K562 (cell line): ENCODE measurements around the gene HIVEP1. TPM values are rescaled to one million over a fixed set of nuclear protein-coding genes. Genes with fewer than 3 reads are reported as not detected.

Experiments used
- CBX3 ChIP-seq, 2 experiments: IDR thresholded peaks; 1 replicate in 1 of 2; 2 replicates in 1 of 2; pipeline ENCODE4 v1.6.1; 2012; ENCODE audit warnings: inconsistent platforms in 2 of 2, low read length in 2 of 2, borderline replicate concordance in 1 of 2, control low read depth in 1 of 2
- KDM5B ChIP-seq: fragments of 200-600 bp; sonication (generic); IDR thresholded peaks from 2 replicates; pipeline ENCODE4 v1.6.1; 2012; ENCODE audit warnings: low read depth, mild to moderate bottlenecking, moderate library complexity, low read length, control low read depth, inconsistent platforms; ENCODE audit not compliant: insufficient replicate concordance
- L3MBTL2 ChIP-seq: fragments of 450-650 bp; IDR thresholded peaks from 2 replicates; pipeline ENCODE4 v1.6.1; 2016; ENCODE audit warnings: mild to moderate bottlenecking, moderate library complexity
- MTA2 ChIP-seq: fragments of 450-650 bp; IDR thresholded peaks from 2 replicates; pipeline ENCODE4 v1.6.1; 2016; ENCODE audit warnings: low read depth
- MTA3 ChIP-seq: fragments of 450-650 bp; formaldehyde crosslinking; IDR thresholded peaks from 2 replicates; pipeline ENCODE4 v1.6.1; 2017; ENCODE audit warnings: mild to moderate bottlenecking, borderline replicate concordance
- NR2C1 ChIP-seq, 2 experiments: fragments of 450-650 bp; IDR thresholded peaks; 2 replicates each; pipeline ENCODE4 v1.6.1; 2017; ENCODE audit warnings: mild to moderate bottlenecking in 2 of 2, antibody characterized with exemption in 1 of 2, inconsistent platforms in 1 of 2, missing compliant biosample characterization in 1 of 2, missing genetic modification characterization in 1 of 2
- SMARCB1 ChIP-seq: IDR thresholded peaks from 2 replicates; pipeline ENCODE4 v1.6.1; 2011; ENCODE audit warnings: improper control_type of control experiment, low read depth; ENCODE audit not compliant: insufficient read length
- TAL1 ChIP-seq: fragments of 450-650 bp; IDR thresholded peaks from 2 replicates; pipeline ENCODE4 v1.6.1; 2016; ENCODE audit warnings: mild to moderate bottlenecking
- polyA plus RNA-seq, 8 experiments: library from polyadenylated mRNA; depleted of rRNA in 4 of 8; stranded (reverse) in 5 of 8; unstranded in 3 of 8; fragments of >200 nt; fragmentation: Nextera tagmentation in 2 of 8; fragmentation: Illumina TruSeq in 1 of 8; extraction: Ambion mirVana in 2 of 8; extraction: Trizol in 1 of 8; gene quantifications; 2 replicates each; pipeline versions ENCODE4 v1.2.1 to v1.2.3, GENCODE V29; 2011 to 2014; ENCODE audit warnings: inconsistent platforms in 1 of 8, missing spikeins in 1 of 8
- total RNA-seq, 7 experiments: library from RNA; depleted of rRNA in 6 of 7; stranded (reverse); fragments of >200 nt in 6 of 7; fragmentation: Illumina TruSeq in 2 of 7; extraction: Trizol in 2 of 7; gene quantifications; 2 replicates each; pipeline versions ENCODE4 v1.2.1 to v1.2.3, GENCODE V29; 2011 to 2021; ENCODE audit warnings: low replicate concordance in 1 of 7
- TF ChIP-seq, protein P1 (sequence below): fragments of 450-650 bp; IDR thresholded peaks from 2 replicates; pipeline ENCODE4 v1.6.1; 2017; ENCODE audit warnings: mild to moderate bottlenecking, moderate library complexity
- TF ChIP-seq, protein P2 (sequence below): sonication (generic); formaldehyde crosslinking; IDR thresholded peaks from 2 replicates; pipeline ENCODE4 v1.8.0; 2022; ENCODE audit warnings: missing genetic modification reagents, mild to moderate bottlenecking, borderline replicate concordance
- TF ChIP-seq, protein P3 (sequence below): fragments of 450-650 bp; formaldehyde crosslinking; conservative IDR thresholded peaks from 2 replicates; pipeline ENCODE4 v1.4.0; 2022; ENCODE audit warnings: mild to moderate bottlenecking, missing genetic modification characterization
- TF ChIP-seq, protein P4 (sequence below): sonication (generic); formaldehyde crosslinking; IDR thresholded peaks from 2 replicates; pipeline ENCODE4 v1.8.0; 2022; ENCODE audit warnings: missing genetic modification reagents, mild to moderate bottlenecking, moderate library complexity, borderline replicate concordance

Gene HIVEP1
- total and polyA plus RNA-seq, 9 of the 15 experiments (the other 6 are each of a cell fraction or from before 2014, with no cell fraction given) = 6.0 to 33.3 (median 21.7) TPM

DNA sequence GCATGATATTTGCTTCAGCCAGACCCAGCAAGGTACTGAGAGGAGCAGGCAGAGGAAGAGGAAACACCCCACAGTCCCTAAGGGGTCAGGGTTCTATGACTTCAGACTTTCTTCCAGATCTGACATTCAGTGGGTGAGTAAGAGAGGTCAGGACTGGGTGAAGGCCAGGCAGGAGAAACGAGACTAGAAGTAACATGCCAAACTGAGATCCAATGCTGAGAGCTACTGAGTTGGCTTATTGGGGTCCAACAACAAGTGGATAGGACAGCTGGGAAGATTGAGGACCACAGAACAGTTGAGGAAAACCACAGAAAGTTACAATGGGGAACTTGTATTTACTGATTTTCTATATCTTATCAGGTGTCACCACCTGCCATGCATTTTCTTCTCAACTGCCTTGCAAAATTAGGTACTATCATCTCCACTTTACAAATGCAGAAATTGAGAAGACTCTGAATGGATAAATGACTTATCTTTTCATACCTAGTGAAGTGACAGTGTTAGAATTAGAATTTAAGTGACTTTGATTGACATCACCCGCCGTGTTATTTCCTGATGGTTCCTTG is 43.8 kb upstream of the HIVEP1 start (continued):
- TF ChIP-seq, protein P1, sequence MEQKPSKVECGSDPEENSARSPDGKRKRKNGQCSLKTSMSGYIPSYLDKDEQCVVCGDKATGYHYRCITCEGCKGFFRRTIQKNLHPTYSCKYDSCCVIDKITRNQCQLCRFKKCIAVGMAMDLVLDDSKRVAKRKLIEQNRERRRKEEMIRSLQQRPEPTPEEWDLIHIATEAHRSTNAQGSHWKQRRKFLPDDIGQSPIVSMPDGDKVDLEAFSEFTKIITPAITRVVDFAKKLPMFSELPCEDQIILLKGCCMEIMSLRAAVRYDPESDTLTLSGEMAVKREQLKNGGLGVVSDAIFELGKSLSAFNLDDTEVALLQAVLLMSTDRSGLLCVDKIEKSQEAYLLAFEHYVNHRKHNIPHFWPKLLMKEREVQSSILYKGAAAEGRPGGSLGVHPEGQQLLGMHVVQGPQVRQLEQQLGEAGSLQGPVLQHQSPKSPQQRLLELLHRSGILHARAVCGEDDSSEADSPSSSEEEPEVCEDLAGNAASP = no peak
- TF ChIP-seq MTA3 = peak; percentile 58
- peak; percentile 69 for TF ChIP-seq MTA2
- peak in 1 of 2 experiments; percentile 83; a peak in 1 of 3 replicates for TF ChIP-seq CBX3 (IDR thresholded peaks at IDR 0.05; ENCODE audit: borderline replicate concordance in 1 of 2, low read length in 2 of 2)
- TF ChIP-seq KDM5B = no peak
- TF ChIP-seq, protein P2, sequence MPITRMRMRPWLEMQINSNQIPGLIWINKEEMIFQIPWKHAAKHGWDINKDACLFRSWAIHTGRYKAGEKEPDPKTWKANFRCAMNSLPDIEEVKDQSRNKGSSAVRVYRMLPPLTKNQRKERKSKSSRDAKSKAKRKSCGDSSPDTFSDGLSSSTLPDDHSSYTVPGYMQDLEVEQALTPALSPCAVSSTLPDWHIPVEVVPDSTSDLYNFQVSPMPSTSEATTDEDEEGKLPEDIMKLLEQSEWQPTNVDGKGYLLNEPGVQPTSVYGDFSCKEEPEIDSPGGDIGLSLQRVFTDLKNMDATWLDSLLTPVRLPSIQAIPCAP (CRISPR knock-in tag) = no peak
- TF ChIP-seq, protein P3, sequence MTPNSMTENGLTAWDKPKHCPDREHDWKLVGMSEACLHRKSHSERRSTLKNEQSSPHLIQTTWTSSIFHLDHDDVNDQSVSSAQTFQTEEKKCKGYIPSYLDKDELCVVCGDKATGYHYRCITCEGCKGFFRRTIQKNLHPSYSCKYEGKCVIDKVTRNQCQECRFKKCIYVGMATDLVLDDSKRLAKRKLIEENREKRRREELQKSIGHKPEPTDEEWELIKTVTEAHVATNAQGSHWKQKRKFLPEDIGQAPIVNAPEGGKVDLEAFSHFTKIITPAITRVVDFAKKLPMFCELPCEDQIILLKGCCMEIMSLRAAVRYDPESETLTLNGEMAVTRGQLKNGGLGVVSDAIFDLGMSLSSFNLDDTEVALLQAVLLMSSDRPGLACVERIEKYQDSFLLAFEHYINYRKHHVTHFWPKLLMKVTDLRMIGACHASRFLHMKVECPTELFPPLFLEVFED (CRISPR knock-in tag) = no peak
- TF ChIP-seq, protein P4, sequence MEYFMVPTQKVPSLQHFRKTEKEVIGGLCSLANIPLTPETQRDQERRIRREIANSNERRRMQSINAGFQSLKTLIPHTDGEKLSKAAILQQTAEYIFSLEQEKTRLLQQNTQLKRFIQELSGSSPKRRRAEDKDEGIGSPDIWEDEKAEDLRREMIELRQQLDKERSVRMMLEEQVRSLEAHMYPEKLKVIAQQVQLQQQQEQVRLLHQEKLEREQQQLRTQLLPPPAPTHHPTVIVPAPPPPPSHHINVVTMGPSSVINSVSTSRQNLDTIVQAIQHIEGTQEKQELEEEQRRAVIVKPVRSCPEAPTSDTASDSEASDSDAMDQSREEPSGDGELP (CRISPR knock-in tag) = no peak
- TF ChIP-seq TAL1 = peak; percentile 79
- TF ChIP-seq SMARCB1 = no peak
- peak; percentile 73 for TF ChIP-seq NR2C1 (IDR thresholded peaks at IDR 0.05)
- peak; percentile 71 for TF ChIP-seq NR2C1 (tag; IDR thresholded peaks at IDR 0.05)
- peak; percentile 60 for TF ChIP-seq L3MBTL2
